BLaER1 (cell line): ENCODE measurements around the gene UGP2.
A peak's percentile ranks its signal among the peaks of the same experiment; 100 is the strongest.

Source experiments
- H3K27ac ChIP-seq: shearing (Covaris generic); formaldehyde crosslinking; 2 replicates; pipeline ENCODE4 v1.8.1; 2022
- H3K27me3 ChIP-seq: shearing (Covaris generic); formaldehyde crosslinking; 2 replicates; pipeline ENCODE4 v1.8.1; 2022
- H3K36me3 ChIP-seq: shearing (Covaris generic); formaldehyde crosslinking; 2 replicates; pipeline ENCODE4 v1.8.1; 2022
- H3K4me1 ChIP-seq: shearing (Covaris generic); formaldehyde crosslinking; 2 replicates; pipeline ENCODE4 v1.8.1; 2022
- H3K4me2 ChIP-seq: shearing (Covaris generic); formaldehyde crosslinking; 2 replicates; pipeline ENCODE4 v1.8.1; 2022
- H3K4me3 ChIP-seq: shearing (Covaris generic); formaldehyde crosslinking; 2 replicates; pipeline ENCODE4 v1.8.1; 2022
- H3K9ac ChIP-seq: shearing (Covaris generic); formaldehyde crosslinking; 2 replicates; pipeline ENCODE4 v1.8.1; 2022
- H3K9me3 ChIP-seq: shearing (Covaris generic); formaldehyde crosslinking; 2 replicates; pipeline ENCODE4 v1.8.1; 2022
- H4K20me1 ChIP-seq: shearing (Covaris generic); formaldehyde crosslinking; 2 replicates; pipeline ENCODE4 v1.8.1; 2022
- Cebpa-rat ChIP-seq: shearing (Covaris generic); IDR thresholded peaks from 2 replicates; pipeline ENCODE4 v1.8.1; 2022

The UGP2 gene

DNA sequence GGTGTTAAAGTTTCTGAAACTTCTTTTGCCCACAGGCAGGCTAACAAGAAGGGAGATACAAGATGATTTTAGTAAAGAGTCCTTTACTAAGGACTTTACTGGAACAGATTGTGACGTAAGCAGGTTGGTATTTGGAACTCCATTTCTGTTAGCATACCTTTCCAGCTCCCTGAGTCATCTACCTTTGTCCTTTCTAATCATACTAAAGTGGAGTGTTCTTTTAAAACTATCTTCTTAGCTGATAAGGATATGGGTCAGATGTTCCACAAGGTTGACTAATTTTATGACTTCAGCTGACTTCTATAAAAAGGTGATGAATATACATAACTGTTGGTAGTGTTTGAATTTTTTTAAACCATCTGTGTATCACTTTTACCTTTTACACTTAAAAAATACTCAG, 21.1 kb downstream of the UGP2 start:
- no peak for TF ChIP-seq Cebpa-rat
- Histone ChIP-seq H3K27ac (no peak overlapping the region), H3K4me3 (no peak overlapping the region), H3K27me3 (no peaks in the 10 kb centered on the region), H3K4me2 (no peak overlapping the region), H3K9me3 (no peaks in the 10 kb centered on the region), H3K9ac (no peak overlapping the region), H3K36me3 (peaks cover 51% of the 10 kb centered on the region), H3K4me1 (peaks cover 29% of the 10 kb centered on the region), H4K20me1 (no peaks in the 10 kb centered on the region)

DNA sequence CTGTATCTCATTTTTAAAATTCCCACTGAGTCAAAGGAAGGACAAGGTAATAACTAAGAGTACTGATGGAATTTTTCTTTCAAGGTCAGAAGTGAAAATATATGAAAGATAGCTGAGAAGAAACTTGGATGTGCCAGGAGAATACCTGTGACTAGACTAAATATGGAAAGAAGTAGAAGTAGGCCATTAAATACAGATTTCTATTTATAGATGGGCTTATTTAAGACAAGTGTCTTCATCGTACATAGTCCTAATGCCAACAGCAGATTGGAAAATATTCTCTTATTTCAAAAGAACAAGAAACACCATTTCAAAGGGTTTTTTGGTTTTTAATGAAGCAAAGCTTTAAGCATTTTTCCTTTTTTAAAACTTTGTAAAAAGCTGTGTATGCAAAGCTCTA, 22.0 kb downstream of the UGP2 start:
- no peak overlapping the region for H3K9ac ChIP-seq
- H3K4me2 ChIP-seq = no peak overlapping the region
- H3K27ac ChIP-seq = no peak overlapping the region
- TF ChIP-seq Cebpa-rat = no peak
- H3K27me3 ChIP-seq = no peaks in the 10 kb centered on the region
- H3K9me3 ChIP-seq = no peaks in the 10 kb centered on the region
- peaks cover 54% of the 10 kb centered on the region for H3K36me3 ChIP-seq
- peaks cover 29% of the 10 kb centered on the region for H3K4me1 ChIP-seq
- no peaks in the 10 kb centered on the region for H4K20me1 ChIP-seq
- H3K4me3 ChIP-seq = no peak overlapping the region

DNA sequence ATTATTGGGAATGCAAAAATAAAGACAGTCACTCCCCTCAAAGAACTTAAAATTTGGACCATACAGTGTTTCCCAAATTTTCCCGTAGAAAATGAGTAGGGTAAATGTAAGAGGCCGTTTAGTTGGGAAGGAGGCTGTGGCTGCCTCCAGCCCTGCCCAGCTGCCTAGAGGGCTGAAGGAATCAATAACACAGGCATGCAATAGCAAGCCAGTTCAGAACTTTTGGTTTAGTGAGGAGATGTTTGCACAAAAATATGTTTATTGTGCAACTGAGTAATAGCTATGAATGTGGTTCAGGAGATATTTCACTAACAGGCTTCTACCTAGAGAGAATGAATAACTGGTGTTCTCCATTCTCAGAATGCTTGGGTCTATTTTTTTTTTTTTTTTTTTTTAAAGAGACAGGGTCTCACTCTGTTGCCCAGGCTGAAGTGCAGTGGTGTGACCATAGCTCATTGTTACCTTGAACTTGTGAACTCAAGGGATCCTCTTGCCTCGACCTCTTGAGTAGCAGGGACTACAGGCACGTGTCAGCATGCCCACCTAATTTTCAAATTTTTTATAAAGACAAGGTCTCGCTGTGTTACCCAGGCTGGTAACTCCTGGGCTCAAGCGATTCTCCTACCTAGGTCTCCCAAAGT, 23.6 kb downstream of the UGP2 start:
- no peak overlapping the region for H3K27ac ChIP-seq
- peaks cover 29% of the 10 kb centered on the region for H3K4me1 ChIP-seq
- no peak overlapping the region for H3K9ac ChIP-seq
- TF ChIP-seq Cebpa-rat = no peak
- H3K4me2 ChIP-seq = peak overlapping the region; percentile 55
- no peaks in the 10 kb centered on the region for H4K20me1 ChIP-seq
- H3K36me3 ChIP-seq = peaks cover 50% of the 10 kb centered on the region
- H3K9me3 ChIP-seq = no peaks in the 10 kb centered on the region
- no peaks in the 10 kb centered on the region for H3K27me3 ChIP-seq
- H3K4me3 ChIP-seq = no peak overlapping the region

- H3K27me3 ChIP-seq = no peaks in the 10 kb centered on the region
- peak overlapping the region; percentile 55 for H3K4me2 ChIP-seq
- H3K4me1 ChIP-seq = peaks cover 29% of the 10 kb centered on the region
- peaks cover 55% of the 10 kb centered on the region for H3K36me3 ChIP-seq
- H3K27ac ChIP-seq = 0 out of 2 replicates have a peak overlapping the region, but pooled peaks have one; percentile 5
- peaks cover 7% of the 10 kb centered on the region for H3K9me3 ChIP-seq
- no peak for TF ChIP-seq Cebpa-rat
- no peak overlapping the region for H3K4me3 ChIP-seq
- no peak overlapping the region for H3K9ac ChIP-seq
- no peaks in the 10 kb centered on the region for H4K20me1 ChIP-seq
Observed at GRCh38 chr2:63866009-63866709, 24.5 kb downstream of the UGP2 start.

DNA sequence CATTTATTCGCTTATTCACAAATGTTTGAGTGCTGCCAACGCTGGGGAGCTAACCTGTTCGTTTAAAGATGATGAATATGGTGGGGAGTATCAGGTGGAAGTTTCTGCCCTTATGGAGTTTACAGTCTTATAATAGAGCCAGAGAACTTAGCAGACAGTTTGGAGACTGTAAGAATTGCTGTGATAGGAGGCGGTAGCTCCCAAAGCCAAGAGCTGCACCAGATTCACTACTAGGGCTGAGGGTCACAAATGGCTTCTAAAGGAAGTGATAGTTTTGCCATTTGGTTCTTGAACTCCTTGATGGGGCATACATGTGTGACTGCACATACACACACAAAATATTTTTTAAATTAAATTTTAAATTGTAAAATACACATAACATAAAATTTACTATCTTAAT, 29.0 kb downstream of the UGP2 start:
- Histone ChIP-seq H3K9ac (no peak overlapping the region), H3K36me3 (peaks cover 58% of the 10 kb centered on the region), H3K27ac (no peak overlapping the region), H3K4me2 (no peak overlapping the region), H3K9me3 (peaks cover 42% of the 10 kb centered on the region), H4K20me1 (no peaks in the 10 kb centered on the region; the same call in 1 of the 2 replicates), H3K4me3 (no peak overlapping the region), H3K27me3 (no peaks in the 10 kb centered on the region), H3K4me1 (peaks cover 29% of the 10 kb centered on the region)
- no peak for TF ChIP-seq Cebpa-rat

DNA sequence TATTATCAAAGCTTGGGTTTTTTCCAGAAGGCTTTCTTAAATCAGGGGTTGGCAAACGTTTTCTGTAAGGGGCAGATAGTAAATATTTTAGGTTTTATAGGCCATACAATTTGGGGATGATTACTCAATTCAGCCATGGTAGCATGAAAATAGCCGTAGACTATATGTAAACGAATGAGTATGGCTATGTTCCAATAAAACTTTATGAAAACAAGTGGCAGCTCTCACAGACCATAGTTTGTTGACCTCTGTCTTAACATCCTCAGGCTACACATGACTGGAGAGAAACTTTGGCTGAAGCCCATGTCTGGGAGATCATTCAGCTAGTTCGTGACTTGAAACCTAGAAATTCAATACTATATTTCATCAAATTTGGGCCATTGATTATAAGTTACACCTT, 30.2 kb downstream of the UGP2 start:
- Histone ChIP-seq H3K4me1 (peaks cover 29% of the 10 kb centered on the region), H3K9me3 (peaks cover 42% of the 10 kb centered on the region), H3K9ac (no peak overlapping the region), H3K36me3 (peaks cover 58% of the 10 kb centered on the region), H3K4me2 (no peak overlapping the region), H3K27ac (no peak overlapping the region), H3K4me3 (no peak overlapping the region), H3K27me3 (no peaks in the 10 kb centered on the region), H4K20me1 (no peaks in the 10 kb centered on the region; the same call in 1 of the 2 replicates)
- TF ChIP-seq Cebpa-rat = no peak

GRCh38 chr2:63872571-63873328, 31.1 kb downstream of the UGP2 start:
- Histone ChIP-seq H3K9ac (no peak overlapping the region), H3K4me2 (no peak overlapping the region), H3K4me3 (no peak overlapping the region), H4K20me1 (no peaks in the 10 kb centered on the region; the same call in 1 of the 2 replicates), H3K9me3 (peaks cover 42% of the 10 kb centered on the region), H3K36me3 (peaks cover 65% of the 10 kb centered on the region), H3K27ac (no peak overlapping the region), H3K4me1 (peaks cover 33% of the 10 kb centered on the region), H3K27me3 (no peaks in the 10 kb centered on the region)
- no peak for TF ChIP-seq Cebpa-rat

DNA sequence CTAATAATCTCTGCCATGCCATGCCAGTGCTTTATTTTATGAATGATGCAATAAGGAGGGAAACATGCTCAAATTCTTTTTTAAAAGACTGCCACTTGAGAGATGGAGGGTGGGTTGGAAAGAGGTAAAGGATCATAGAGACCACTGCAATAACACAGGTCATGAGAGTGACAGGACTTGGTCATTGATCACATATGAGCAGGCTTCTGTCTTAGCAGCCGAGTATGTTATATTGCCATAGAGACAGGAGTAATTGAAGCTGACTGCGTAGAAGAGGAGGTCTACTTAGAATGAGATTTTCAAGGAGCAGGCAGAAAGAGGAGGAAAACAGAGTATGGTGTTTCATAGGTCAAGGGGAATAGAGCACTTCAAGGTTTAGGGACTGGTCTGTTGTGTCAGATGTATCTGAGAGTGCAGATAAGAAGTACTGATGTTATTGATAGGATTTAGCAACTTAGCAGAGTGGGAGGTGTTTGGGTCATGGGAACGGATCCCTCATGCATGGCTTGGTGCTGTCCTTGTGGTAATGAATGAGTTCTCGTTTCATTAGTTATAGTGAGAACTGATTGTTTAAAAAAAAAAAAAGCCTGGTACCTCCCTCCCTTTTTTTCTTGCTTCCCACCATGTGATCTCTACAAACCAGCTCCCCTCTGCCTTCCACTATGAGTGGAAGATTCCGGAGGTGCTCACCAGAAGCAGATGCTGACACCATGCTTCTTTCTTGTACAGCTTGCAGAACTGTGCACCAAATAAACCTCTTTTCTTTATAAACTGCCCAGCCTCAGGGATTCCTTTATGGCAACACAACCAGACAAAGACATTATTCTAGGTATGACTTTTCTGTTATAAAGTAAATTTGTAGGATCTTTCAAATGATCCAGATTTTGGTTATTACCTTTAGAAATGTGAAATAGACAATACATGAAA, 32.8 kb downstream of the UGP2 start:
- peaks cover 63% of the 10 kb centered on the region for H3K36me3 ChIP-seq
- no peaks in the 10 kb centered on the region for H3K27me3 ChIP-seq
- H3K27ac ChIP-seq = no peak overlapping the region
- H4K20me1 ChIP-seq = no peaks in the 10 kb centered on the region; the same call in 1 of the 2 replicates
- TF ChIP-seq Cebpa-rat = no peak
- H3K4me2 ChIP-seq = peak overlapping the region; percentile 74; the same call in 1 of the 2 replicates
- no peak overlapping the region for H3K9ac ChIP-seq
- H3K4me1 ChIP-seq = peaks cover 33% of the 10 kb centered on the region
- H3K4me3 ChIP-seq = no peak overlapping the region
- H3K9me3 ChIP-seq = peaks cover 42% of the 10 kb centered on the region

- Histone ChIP-seq H3K4me2 (peak overlapping the region; percentile 74), H3K4me3 (no peak overlapping the region), H3K9me3 (peaks cover 42% of the 10 kb centered on the region), H3K4me1 (peaks cover 33% of the 10 kb centered on the region), H3K9ac (no peak overlapping the region), H3K27me3 (no peaks in the 10 kb centered on the region), H3K36me3 (peaks cover 60% of the 10 kb centered on the region), H3K27ac (no peak overlapping the region), H4K20me1 (no peaks in the 10 kb centered on the region; the same call in 1 of the 2 replicates)
- TF ChIP-seq Cebpa-rat = no peak
Observed at GRCh38 chr2:63875131-63875527, 33.4 kb downstream of the UGP2 start.
